Neutrophil (primary cell): ENCODE results near the gene CSNK1G1.

Experiments used
- H3K27ac ChIP-seq: fragments of 200-600 bp; sonication (generic); 2 replicates; pipeline ENCODE4 v1.5.1; 2016; ENCODE audit warnings: mild to moderate bottlenecking, moderate library complexity
- H3K27me3 ChIP-seq: fragments of 200-600 bp; sonication (generic); 2 replicates; pipeline ENCODE4 v1.6.0; 2016; ENCODE audit warnings: mild to moderate bottlenecking
- H3K36me3 ChIP-seq: fragments of 200-600 bp; sonication (generic); 2 replicates; pipeline ENCODE4 v1.5.1; 2017
- H3K4me1 ChIP-seq, 2 experiments: fragments of 200-600 bp in 1 of 2; sonication (generic) in 1 of 2; 1 replicate in 1 of 2; 2 replicates in 1 of 2; pipeline versions ENCODE4 v1.5.1 to v1.6.1; 2013 to 2016; ENCODE audit warnings: low read depth in 1 of 2, low read length in 1 of 2, mild to moderate bottlenecking in 1 of 2, moderate library complexity in 1 of 2; ENCODE audit not compliant: control insufficient read depth in 1 of 2, insufficient read depth in 1 of 2
- H3K4me3 ChIP-seq, 2 experiments: fragments of 200-600 bp in 1 of 2; sonication (generic) in 1 of 2; 1 replicate in 1 of 2; 2 replicates in 1 of 2; pipeline ENCODE4 v1.5.1; 2013 to 2016; ENCODE audit warnings: low read depth in 1 of 2, low read length in 1 of 2, mild to moderate bottlenecking in 1 of 2, moderate library complexity in 1 of 2
- H3K9me3 ChIP-seq: fragments of 200-600 bp; sonication (generic); 2 replicates; pipeline ENCODE4 v1.5.1; 2016
- CTCF ChIP-seq: fragments of 200-600 bp; sonication (generic); IDR thresholded peaks from 2 replicates; pipeline ENCODE4 v1.5.1; 2016; ENCODE audit warnings: antibody characterized with exemption

Gene CSNK1G1

GRCh38 chr15:64233299-64233698 is 122.7 kb downstream of the CSNK1G1 start:
- Histone ChIP-seq H3K36me3 (no peaks in the 10 kb centered on the region), H3K9me3 (no peaks in the 10 kb centered on the region), H3K4me3 (no peak overlapping the region), H3K4me1 (peaks cover 4 to 6% of the 10 kb centered on the region in 2 experiments), H3K27ac (no peak overlapping the region), H3K27me3 (no peaks in the 10 kb centered on the region)
- no peak for TF ChIP-seq CTCF

- no peaks in the 10 kb centered on the region for H3K36me3 ChIP-seq
- H3K27me3 ChIP-seq, result no peaks in the 10 kb centered on the region
- TF ChIP-seq CTCF, result no peak
- H3K4me3 ChIP-seq, result no peak overlapping the region
- peaks cover 4 to 6% of the 10 kb centered on the region in 2 experiments for H3K4me1 ChIP-seq
- no peaks in the 10 kb centered on the region for H3K9me3 ChIP-seq
- no peak overlapping the region for H3K27ac ChIP-seq
Measured at GRCh38 chr15:64232400-64232799, 123.6 kb downstream of the CSNK1G1 start.

GRCh38 chr15:64229129-64229724 is 126.7 kb downstream of the CSNK1G1 start:
- Histone ChIP-seq H3K4me1 (no peaks in the 10 kb centered on the region), H3K27ac (no peak overlapping the region), H3K4me3 (no peak overlapping the region), H3K9me3 (no peaks in the 10 kb centered on the region), H3K27me3 (no peaks in the 10 kb centered on the region), H3K36me3 (no peaks in the 10 kb centered on the region)
- TF ChIP-seq CTCF, result no peak

GRCh38 chr15:64225804-64226203 is 130.2 kb downstream of the CSNK1G1 start:
- H3K4me3 ChIP-seq, result no peak overlapping the region
- H3K27me3 ChIP-seq, result no peaks in the 10 kb centered on the region
- H3K4me1 ChIP-seq, result no peaks in the 10 kb centered on the region
- no peaks in the 10 kb centered on the region for H3K9me3 ChIP-seq
- no peak for TF ChIP-seq CTCF
- H3K27ac ChIP-seq, result no peak overlapping the region
- no peaks in the 10 kb centered on the region for H3K36me3 ChIP-seq

- no peaks in the 10 kb centered on the region for H3K27me3 ChIP-seq
- TF ChIP-seq CTCF, result no peak
- H3K4me1 ChIP-seq, result no peaks in the 10 kb centered on the region
- H3K9me3 ChIP-seq, result no peaks in the 10 kb centered on the region
- H3K36me3 ChIP-seq, result no peaks in the 10 kb centered on the region
- no peak overlapping the region for H3K27ac ChIP-seq
- no peak overlapping the region for H3K4me3 ChIP-seq
Measured at GRCh38 chr15:64224511-64224910, 131.5 kb downstream of the CSNK1G1 start.

GRCh38 chr15:64223882-64224281 is 132.1 kb downstream of the CSNK1G1 start:
- Histone ChIP-seq H3K27ac (no peak overlapping the region), H3K9me3 (no peaks in the 10 kb centered on the region), H3K4me3 (no peak overlapping the region), H3K4me1 (no peaks in the 10 kb centered on the region), H3K27me3 (no peaks in the 10 kb centered on the region), H3K36me3 (no peaks in the 10 kb centered on the region)
- no peak for TF ChIP-seq CTCF
